IPS-15b (cell line): ENCODE results near the gene PRRG1.
"Not testable (repeated sequence)": the region's sequence is repeated elsewhere in the genome, so short reads cannot be mapped to it uniquely, and the experiment has no call there.

ENCODE experiments used
- H3K27me3 ChIP-seq: one replicate; pipeline ENCODE4 v1.6.1; 2013; ENCODE audit warnings: low read length; ENCODE audit not compliant: control insufficient read depth, insufficient read depth
- H3K36me3 ChIP-seq: one replicate; pipeline ENCODE4 v1.6.1; 2013; ENCODE audit warnings: low read length; ENCODE audit not compliant: control insufficient read depth, insufficient read depth
- H3K4me1 ChIP-seq: one replicate; pipeline ENCODE4 v1.6.1; 2013; ENCODE audit warnings: mild to moderate bottlenecking, low read length; ENCODE audit not compliant: control insufficient read depth, insufficient read depth
- H3K4me3 ChIP-seq: one replicate; pipeline ENCODE4 v1.5.1; 2013; ENCODE audit warnings: low read depth, low read length
- H3K9ac ChIP-seq: one replicate; pipeline ENCODE4 v1.6.1; 2013; ENCODE audit warnings: low read depth, mild to moderate bottlenecking, low read length
- H3K9me3 ChIP-seq: one replicate; pipeline ENCODE4 v1.6.1; 2013; ENCODE audit warnings: mild to moderate bottlenecking, low read length; ENCODE audit not compliant: control insufficient read depth, insufficient read depth

PRRG1 gene

DNA sequence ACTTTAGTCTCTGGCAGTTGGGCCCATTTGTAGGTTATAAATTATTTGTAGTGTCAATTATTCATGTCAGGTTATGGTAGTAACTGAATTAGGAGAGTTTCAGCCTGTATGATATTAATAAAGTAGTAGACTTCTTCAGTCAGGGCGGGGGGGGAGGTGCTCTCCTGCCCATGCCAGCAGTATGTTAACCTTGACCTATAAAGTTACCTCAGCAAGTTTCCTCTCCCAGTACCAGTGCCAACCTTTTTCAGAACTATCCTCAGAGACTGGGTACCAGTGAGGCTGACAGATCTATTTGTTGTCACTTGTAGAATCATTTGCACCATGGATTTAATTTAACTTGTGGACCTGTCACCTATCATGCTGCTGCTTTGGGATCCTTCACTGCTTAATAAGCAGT lies 88.0 kb downstream of the PRRG1 start:
- no peak overlapping the region for H3K9ac ChIP-seq

DNA sequence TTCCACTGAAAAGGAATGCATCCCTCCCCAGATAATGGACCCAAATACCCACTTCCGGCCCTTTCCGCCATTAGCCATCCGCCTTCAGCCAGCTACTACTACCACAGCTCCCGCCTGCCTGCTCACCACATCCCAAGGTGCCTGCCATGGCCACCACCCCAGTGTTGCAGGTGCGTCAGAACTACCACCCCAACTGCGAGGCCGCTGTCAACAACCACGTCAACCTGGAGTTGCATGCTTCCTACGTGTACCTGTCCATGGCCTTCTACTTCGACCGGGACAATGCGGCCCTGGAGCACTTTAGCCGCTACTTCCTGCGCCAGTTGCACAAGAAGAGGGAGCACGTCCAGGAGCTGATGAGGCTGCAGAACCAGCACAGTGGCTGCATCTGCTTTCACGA lies 92.2 kb downstream of the PRRG1 start:
- Histone ChIP-seq H3K27me3 (no peaks in the 10 kb centered on the region), H3K4me1 (peaks cover 4% of the 10 kb centered on the region), H3K36me3 (peaks cover 7% of the 10 kb centered on the region), H3K9me3 (no peaks in the 10 kb centered on the region), H3K9ac (no peak overlapping the region), H3K4me3 (no peak overlapping the region)

More for the DNA sequence above, 88.0 kb downstream of the PRRG1 start:
- peaks cover 6% of the 10 kb centered on the region for H3K4me1 ChIP-seq
- H3K27me3 ChIP-seq = no peaks in the 10 kb centered on the region
- H3K36me3 ChIP-seq = peaks cover 9% of the 10 kb centered on the region
- H3K4me3 ChIP-seq = no peak overlapping the region
- no peaks in the 10 kb centered on the region for H3K9me3 ChIP-seq

DNA sequence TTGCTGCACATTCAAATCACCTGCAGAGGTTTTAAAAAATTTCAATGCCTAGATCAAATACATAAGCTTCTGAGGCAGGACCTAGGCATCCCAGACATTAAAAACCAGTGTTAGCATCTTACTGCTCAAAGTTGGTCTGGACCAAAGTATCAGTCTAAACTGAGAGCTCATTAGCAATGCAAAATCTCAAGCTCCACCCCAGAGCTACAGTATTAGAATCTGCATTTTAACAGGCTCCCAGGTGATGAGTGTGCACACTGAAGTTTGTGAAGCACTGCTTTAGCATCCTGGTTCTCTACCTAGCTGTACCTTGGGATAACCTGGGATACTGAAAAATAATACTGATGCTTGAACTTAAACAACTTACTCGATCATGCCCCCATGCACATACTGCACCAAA lies 96.0 kb downstream of the PRRG1 start:
- Histone ChIP-seq H3K27me3 (no peaks in the 10 kb centered on the region), H3K4me3 (no peak overlapping the region), H3K9ac (no peak overlapping the region), H3K36me3 (peaks cover 7% of the 10 kb centered on the region), H3K4me1 (peaks cover 4% of the 10 kb centered on the region), H3K9me3 (no peaks in the 10 kb centered on the region)

DNA sequence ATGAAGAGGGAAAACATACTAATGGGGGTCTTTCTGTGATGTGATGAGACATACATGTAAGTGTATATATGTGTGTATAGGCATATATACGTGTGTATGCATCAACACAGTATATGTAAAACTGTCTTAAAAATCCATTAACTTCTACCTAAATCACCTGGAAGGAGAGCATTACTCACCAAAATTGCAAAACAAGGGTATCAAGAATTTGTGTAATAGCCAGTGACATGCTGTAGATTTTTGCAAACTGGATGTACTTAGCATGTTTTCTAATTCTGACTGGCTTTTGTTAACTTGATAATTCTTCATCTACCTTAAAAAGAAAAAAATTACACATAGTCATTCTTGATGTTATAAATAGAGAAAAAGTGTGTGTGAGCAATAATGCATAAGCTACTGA lies 104.7 kb downstream of the PRRG1 start:
- H3K9me3 ChIP-seq = no peaks in the 10 kb centered on the region
- no peaks in the 10 kb centered on the region for H3K36me3 ChIP-seq
- H3K4me3 ChIP-seq = no peak overlapping the region
- H3K4me1 ChIP-seq = peaks cover 19% of the 10 kb centered on the region
- no peaks in the 10 kb centered on the region for H3K27me3 ChIP-seq
- H3K9ac ChIP-seq = no peak overlapping the region

DNA sequence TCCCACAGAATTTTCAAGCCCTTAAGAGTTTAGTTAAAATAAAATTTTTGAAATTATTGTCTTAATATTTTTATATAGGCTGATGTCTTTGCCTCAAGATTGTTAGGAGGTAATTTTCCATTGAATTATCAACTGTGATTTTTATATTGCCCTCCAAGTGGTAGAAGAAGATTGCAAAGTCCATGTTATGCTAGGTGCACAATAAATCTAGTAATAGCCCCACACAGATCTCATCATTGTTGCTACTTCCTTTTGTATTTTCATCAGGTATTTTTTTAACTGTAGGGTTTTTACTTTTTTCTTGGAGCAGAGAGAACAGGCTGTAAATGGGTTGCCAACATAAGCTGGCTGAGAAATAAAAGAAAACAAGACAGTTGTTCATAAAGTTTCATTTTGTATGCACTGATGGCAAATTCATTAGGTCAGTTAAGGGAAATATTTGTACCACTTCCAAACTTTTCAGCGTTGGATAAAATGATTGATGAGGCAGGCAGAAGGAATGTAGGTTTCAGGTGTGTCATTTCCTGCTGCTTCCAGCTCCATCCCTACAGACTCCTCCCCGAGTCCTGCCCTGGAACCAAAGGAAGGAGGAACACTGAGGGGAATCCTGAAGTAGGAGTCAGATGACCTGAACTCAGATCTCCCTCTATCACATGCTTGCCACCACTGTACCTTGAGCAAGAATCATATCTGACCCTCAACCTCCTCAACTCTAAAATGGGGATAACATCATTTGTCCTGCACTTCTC lies 105.5 kb downstream of the PRRG1 start:
- Histone ChIP-seq H3K27me3 (no peaks in the 10 kb centered on the region), H3K9me3 (no peaks in the 10 kb centered on the region), H3K4me1 (peaks cover 19% of the 10 kb centered on the region), H3K9ac (no peak overlapping the region), H3K4me3 (no peak overlapping the region), H3K36me3 (no peaks in the 10 kb centered on the region)

DNA sequence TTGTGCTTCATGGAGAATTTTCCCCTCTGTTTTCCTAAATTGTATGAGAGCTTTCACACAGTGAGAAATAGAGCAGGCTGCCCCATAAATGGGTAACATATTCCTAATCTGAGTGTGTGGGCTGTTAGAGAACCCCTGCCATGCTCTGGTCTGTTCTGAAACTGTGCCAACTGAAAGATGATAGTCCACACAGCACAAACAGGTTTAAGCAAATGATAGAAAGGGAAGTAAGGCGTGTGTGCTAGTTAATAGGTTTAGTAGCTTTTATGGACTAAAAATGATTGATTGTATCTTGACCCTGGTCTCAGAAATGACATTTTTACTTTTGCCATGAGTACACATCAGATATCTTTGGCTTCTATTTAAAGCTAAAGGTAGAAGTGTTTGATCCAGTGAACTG lies 106.2 kb downstream of the PRRG1 start:
- no peak overlapping the region for H3K4me3 ChIP-seq
- no peak overlapping the region for H3K9ac ChIP-seq
- H3K9me3 ChIP-seq = no peaks in the 10 kb centered on the region
- H3K36me3 ChIP-seq = no peaks in the 10 kb centered on the region
- H3K4me1 ChIP-seq = peaks cover 19% of the 10 kb centered on the region
- H3K27me3 ChIP-seq = no peaks in the 10 kb centered on the region

DNA sequence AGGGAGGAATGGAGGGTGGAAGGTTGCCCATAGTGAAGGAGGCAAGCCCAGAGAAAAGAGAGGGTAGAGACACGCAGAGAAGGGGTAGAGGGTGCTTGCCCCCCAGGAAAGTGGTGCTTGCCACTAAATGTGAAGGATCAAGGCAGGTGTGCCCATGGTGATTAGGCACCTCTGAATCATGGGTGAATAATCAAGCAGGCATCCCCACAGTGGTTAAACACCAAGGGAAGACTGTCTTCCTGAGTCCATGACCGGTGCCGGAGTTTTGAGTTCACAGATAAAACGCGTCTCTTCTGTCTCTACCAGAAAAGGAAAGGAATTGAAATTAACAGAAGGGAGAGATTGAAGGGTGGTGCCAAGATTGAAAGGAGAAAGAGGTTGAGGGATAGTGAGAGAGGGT lies 111.1 kb downstream of the PRRG1 start:
- H3K9ac ChIP-seq, H3K4me3 ChIP-seq: not testable (repeated sequence)
- H3K4me1 ChIP-seq = peaks cover 12% of the 10 kb centered on the region

DNA sequence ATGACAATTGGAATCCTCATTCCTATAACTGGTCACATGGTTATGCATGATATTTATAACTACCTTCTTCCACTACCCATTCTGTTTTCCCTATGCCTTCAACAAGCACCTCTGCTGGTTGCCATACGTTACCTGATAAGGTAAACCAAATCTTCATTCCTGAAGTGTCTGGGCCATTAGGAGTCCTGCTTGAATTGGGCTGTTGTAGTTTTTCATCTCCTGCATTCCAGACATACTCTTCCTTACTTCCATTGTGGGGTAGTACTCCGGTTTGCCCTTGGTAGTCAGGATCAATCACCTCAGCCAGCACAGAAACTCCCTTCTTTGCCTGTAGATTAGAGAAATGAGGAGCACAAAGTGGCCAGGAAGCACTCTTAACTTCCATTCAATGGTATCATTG lies 113.2 kb downstream of the PRRG1 start:
- peaks cover 8% of the 10 kb centered on the region for H3K36me3 ChIP-seq
- H3K9ac ChIP-seq = no peak overlapping the region
- no peak overlapping the region for H3K4me3 ChIP-seq
- H3K9me3 ChIP-seq = no peaks in the 10 kb centered on the region
- peaks cover 2% of the 10 kb centered on the region for H3K4me1 ChIP-seq
- H3K27me3 ChIP-seq = no peaks in the 10 kb centered on the region

More for the DNA sequence above, 111.1 kb downstream of the PRRG1 start:
- H3K9me3 ChIP-seq, H3K27me3 ChIP-seq, H3K36me3 ChIP-seq: not testable (repeated sequence)

DNA sequence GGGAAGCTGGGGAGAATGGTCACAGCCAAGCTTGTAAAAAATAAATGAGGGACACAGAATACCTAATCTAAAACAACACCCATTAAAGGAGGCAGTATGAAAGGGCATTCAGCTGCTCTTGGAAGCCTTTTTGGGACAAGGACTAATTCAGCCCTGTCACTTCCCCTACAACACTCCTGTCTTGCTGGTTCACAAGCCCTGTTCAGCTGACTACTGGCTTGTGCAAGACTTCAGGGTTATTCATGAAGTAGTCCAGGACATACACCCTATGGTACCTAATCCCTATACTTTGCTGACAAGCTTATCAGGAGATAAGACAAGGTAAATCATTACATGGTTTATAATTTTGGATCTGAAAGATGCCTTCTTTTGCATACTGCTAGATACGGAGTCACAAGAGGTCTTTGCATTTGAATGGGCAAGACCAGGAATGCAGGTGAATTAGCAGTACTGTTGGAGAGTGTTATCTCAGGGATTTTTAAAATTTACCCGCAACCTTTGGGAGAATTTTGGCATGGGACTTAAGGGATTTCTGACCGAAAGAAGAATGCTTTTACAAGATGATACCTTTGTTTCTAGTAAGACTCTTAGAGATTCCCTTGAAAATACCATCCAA lies 119.1 kb downstream of the PRRG1 start:
- H3K9ac ChIP-seq = no peak overlapping the region
- no peak overlapping the region for H3K4me3 ChIP-seq
- no peaks in the 10 kb centered on the region for H3K27me3 ChIP-seq
- H3K36me3 ChIP-seq = peaks cover 7% of the 10 kb centered on the region
- no peaks in the 10 kb centered on the region for H3K9me3 ChIP-seq
- H3K4me1 ChIP-seq = peaks cover 19% of the 10 kb centered on the region

DNA sequence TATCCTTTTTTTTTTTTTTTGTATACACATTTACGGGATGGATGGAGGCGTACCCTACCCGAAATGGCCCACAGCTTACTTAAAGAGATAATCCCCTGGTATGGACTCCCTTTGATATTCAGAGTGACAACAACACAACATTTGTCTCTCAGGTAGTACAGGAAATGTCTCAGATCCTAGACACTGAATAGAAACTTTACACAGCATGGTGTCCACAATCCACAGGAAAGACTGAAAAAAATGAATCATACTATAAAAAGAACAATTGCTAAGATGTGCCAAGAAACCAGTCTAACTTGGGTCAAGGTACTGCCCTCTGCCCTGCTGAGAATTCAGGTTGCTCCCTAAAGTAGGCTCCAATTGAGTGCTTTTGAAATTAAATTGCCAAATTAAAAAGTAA lies 121.5 kb downstream of the PRRG1 start:
- H3K4me3 ChIP-seq = no peak overlapping the region
- H3K9me3 ChIP-seq = no peaks in the 10 kb centered on the region
- no peaks in the 10 kb centered on the region for H3K27me3 ChIP-seq
- H3K4me1 ChIP-seq = peaks cover 23% of the 10 kb centered on the region
- H3K9ac ChIP-seq = no peak overlapping the region
- H3K36me3 ChIP-seq = peaks cover 4% of the 10 kb centered on the region

DNA sequence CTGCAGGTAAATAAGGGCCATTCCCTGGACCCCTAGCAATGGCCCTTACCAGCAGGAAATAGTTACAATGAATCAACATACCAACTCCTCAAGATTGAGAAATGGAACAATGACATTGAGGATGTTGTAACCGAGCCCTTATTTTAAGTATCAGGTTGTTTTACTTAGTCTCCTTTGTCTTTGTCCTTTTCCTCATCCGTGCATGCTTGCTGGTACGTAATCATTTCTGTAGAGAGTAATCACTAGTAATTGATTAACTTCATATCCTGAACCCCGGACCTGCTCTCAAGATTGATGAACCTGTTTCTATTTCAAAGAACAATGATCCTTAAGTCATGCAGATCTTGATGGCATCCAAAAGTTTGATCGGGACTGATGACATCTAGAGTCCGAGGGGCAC lies 123.7 kb downstream of the PRRG1 start:
- Histone ChIP-seq H3K9ac (no peak overlapping the region), H3K4me3 (no peak overlapping the region), H3K36me3 (peaks cover 4% of the 10 kb centered on the region), H3K9me3 (no peaks in the 10 kb centered on the region), H3K4me1 (peaks cover 38% of the 10 kb centered on the region), H3K27me3 (no peaks in the 10 kb centered on the region)

DNA sequence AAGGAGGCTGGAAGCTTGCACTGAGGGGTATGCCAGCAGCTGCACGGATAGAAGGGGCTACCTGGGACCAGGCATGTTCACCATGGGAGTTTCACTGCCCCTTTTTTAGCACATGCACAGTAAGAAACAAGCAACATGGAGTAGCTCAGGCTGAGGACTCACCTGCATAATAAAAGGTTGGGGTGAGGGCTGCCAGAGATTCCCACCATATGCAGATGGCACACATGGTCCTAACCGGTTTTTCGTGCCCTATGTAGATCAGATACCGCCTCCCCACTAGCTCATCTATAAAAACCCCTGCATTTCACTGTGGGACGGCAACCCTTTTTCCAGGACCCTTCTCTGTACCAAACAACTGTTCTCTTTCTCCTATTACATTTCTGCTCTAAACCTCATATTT lies 125.3 kb downstream of the PRRG1 start:
- H3K9ac ChIP-seq = no peak overlapping the region
- peaks cover 23% of the 10 kb centered on the region for H3K4me1 ChIP-seq
- peaks cover 4% of the 10 kb centered on the region for H3K36me3 ChIP-seq
- H3K4me3 ChIP-seq = no peak overlapping the region
- H3K27me3 ChIP-seq = no peaks in the 10 kb centered on the region
- H3K9me3 ChIP-seq = no peaks in the 10 kb centered on the region
